Fibroblast of gingiva (primary cell): Measurements from ENCODE around the gene NPIPB2.
A peak's percentile ranks its signal among the peaks of the same experiment; 100 is the strongest.
"Not testable (repeated sequence)": the region's sequence is repeated elsewhere in the genome, so short reads cannot be mapped to it uniquely, and the experiment has no call there.

Source experiments
- DNase-seq: peaks from one replicate; pipeline ENCODE4 v3.0.0-alpha.2; 2011; ENCODE audit warnings: low read depth

NPIPB2 gene

GRCh38 chr16:11941945-11942344 is at the start of gene NPIPB2:
Gene NPIPB2 (minus strand): TSS chr16:11942045. CDS start chr16:11942045, 0 bp downstream.
- DNase-seq = not testable (repeated sequence)

DNA sequence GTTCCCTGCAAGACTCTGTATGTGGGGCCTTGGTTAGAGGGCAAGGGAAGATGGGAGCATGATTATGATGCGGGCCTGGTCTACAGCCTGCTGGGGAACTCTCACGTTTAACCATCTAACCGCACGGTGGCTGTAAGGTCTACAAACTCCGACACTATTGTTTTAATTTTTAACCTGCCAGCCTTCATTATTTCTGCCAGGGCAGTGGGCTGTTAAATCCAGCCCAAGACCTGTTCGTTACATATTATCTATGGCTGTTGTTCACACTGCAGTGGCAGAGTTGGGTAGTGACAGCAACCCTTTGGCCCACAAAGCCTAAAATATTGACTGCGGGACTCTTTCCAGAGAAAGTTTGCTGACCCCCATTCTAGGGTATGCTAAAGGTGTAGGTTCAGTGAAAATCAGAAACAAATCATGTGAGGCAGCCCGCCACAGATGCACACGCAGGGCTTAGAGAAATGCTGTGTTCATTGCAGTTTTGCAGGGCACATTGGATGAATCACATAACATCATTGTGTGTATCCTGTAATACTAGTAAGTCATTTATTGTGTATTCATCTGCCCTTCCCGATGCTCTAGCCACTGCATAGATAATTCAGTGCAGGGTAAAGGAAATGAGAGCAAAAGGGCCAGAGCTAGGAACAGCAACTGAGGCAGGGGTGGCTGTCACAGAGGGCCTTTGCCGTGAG is 49.0 kb upstream of the NPIPB2 start:
- no peak for DNase-seq

DNA sequence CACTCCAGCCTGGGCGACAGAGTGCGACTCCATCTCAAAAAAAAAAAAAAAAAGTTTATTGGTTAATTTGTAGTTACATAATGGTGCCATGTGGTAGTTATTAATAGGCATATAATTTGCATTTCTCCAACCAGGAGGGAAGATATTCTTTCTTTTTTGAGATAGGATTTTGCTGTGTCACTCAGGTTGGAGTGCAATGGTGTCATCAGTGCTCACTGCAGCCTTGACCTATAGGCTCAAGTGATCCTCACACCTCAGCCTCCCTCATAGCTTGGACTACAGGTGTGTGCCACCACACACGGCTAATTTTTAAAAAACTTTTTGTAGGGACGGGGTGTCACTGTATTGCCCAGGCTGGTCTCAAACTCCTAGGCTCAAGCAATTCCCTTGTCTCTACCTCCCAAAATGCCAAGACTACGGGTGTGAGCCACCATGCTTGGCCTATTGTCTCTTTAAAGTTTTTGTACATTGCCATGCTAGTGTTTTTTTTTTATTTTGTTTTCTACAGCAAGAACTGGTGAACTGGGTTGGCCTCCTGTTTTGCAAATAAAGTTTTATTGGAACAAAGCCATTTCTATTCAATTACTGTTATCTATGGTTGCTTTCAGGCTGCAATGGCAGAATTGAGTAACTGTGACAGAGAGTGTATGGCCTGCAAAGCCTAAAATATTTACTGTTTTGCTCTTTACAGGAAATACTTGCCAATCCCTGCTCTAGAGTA is 46.6 kb upstream of the NPIPB2 start:
- no peak for DNase-seq

- DNase-seq = peak; percentile 54
Measured at GRCh38 chr16:11986521-11987057, 44.7 kb upstream of the NPIPB2 start.

DNA sequence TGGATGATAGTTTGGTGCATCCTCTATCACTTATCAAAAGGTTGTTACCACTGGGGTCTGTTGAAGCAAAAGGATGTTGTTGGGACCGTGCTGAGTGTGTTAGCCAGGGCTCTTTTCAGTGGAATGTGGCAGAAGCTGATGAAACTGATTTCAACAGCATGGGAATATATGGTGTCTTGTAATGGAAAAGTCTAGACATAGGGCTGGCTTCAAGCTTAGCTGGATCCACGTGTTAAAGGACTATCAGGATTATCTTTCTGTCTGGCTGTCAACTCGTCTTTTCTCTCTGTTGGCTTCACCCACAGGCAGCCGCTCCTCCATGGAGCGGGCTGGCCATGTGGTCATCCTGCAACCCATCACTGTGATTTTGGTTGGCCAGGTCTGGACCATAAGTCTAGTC is 43.4 kb upstream of the NPIPB2 start:
- no peak for DNase-seq

DNA sequence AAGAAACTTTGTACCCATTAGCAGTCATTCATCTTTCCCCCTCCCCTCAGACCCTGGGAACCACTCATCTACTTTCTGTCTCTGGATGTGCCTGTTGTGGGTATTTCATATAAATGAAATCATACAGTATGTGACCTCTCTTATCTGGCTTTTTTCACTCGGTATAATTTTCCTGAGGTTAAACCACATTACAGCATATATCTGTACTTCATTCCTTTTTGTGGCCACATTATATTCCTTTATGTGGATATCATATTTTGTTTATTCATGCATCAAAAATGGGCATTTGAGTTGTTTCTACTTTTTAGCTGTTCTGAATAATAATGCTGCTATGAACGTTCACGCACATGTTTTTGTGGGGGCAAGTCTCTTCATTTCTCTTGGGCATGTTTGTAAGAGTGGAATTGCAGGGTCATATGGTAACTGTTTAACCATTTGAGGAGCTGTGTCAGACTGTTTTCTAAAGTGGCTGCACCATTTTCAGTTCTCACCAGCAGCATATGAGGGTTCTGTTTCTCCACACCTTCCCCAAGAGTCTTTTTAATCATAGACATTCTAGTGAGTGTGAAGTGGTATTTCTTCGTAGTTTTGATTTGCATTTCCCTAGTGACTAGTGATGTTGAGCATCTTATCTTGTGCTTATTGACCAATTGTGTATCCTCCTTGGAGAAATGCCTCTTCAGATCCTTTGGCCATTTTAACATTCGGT is 38.4 kb upstream of the NPIPB2 start:
- DNase-seq = no peak

GRCh38 chr16:11979013-11979672 is 37.3 kb upstream of the NPIPB2 start:
- DNase-seq = no peak

GRCh38 chr16:11978080-11978479 is 36.2 kb upstream of the NPIPB2 start:
- DNase-seq = no peak

DNA sequence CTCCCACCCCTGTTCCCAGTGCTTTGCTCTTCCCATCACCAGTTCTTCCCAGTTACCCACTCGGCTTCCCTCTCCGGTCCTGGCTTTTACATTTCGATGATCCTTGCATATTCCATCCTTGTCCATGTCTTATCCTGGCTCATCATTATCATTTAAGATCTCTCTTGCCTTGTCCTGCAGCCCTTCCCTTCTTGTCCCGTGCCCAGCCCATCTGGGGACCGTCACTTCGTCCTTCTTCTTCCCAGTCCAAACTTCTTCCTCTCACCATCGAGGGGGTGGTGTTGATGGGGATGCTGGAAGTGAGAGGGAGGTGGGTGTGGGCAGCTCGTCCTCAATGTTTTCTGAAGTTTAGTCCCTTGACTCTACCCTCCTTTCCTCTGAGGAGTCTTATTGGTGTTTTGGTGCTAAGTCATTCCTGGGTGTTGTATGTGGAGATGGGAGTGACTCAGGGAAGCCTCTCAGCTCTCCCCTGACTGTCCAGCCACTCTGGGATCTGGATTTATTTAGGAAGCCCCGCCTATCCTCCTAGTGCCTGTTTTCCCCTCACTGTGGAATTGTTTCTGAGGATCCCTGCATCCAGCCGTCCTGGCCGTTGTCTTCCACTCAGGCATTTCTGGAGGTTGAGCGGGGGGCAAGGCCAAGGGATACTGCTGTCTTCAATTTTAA is 35.7 kb upstream of the NPIPB2 start:
- peak; percentile 81 for DNase-seq

DNA sequence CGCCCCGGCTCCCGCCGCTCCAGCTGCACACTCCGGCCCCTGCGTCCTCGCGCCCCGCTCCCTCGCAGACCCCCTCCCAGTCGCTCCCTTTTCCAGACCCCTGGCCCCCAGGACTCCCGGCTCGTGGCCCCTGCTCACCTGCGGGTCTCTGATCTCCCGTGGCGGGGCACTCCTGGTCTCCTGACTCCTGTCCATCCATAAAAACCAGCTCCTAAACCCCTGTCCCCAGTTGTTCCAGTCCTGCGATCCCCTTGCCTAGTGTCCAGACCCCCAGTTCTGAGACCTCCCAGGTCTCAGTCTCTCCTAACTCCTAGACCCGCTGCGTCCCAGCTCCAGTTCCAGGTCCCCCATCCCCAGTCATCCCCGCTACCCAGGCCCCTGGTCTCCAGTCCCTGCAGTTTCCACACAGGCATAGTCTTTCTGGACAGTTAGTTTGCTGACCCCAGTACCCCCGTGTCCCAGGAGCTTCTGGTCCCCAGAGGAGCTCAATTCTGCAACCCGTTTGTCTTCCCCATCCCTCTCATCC is 35.1 kb upstream of the NPIPB2 start:
- no peak for DNase-seq

GRCh38 chr16:11973070-11973469 is 31.2 kb upstream of the NPIPB2 start:
- no peak for DNase-seq

- no peak for DNase-seq
Measured at GRCh38 chr16:11972128-11972527, 30.3 kb upstream of the NPIPB2 start.

DNA sequence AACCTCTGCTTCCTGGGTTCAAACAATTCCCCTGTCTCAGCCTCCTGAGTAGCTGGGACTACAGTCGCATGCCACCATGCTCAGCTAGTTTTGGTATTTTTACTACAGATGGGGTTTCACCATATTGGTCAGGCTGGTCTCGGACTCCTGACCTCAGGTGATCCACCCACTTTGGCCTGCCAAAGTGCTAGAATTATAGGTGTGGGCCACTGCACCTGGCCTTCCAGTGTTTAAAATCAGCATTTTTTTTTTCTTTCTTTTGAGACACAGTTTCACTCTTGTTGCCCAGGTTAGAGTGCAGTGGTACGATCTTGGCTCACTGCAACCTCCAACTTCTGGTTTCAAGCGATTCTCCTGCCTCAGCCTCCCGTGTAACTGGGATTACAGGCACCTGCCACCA is 28.4 kb upstream of the NPIPB2 start:
- DNase-seq = not testable (repeated sequence)

GRCh38 chr16:11968577-11968976 is 26.7 kb upstream of the NPIPB2 start:
- DNase-seq = no peak

GRCh38 chr16:11967195-11967911 is 25.5 kb upstream of the NPIPB2 start:
- no peak for DNase-seq

DNA sequence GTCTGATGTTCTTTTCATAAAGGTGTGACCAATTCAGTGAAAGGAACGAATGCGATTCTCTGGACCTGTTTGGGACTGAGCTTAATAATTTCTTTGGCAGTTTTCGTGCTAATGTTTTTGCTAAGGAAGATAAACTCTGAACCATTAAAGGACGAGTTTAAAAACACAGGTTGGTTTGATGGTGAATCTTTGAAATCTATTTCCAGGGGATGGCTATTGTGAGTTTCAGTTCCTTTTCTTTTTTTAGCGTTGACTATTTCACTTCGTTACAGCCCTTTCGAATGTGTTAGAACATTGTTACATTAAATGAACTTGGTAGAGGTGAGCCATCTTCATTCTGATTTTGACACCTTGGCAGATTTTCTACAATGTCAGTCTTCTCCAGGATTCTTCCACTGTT is 24.3 kb upstream of the NPIPB2 start:
- DNase-seq = no peak

GRCh38 chr16:11964761-11965551 is 23.1 kb upstream of the NPIPB2 start, which contains the start of gene TNFRSF17:
Gene TNFRSF17 (plus strand): TSS chr16:11965210. CDS start chr16:11965325, 115 bp downstream.
- peak; percentile 84 for DNase-seq

DNA sequence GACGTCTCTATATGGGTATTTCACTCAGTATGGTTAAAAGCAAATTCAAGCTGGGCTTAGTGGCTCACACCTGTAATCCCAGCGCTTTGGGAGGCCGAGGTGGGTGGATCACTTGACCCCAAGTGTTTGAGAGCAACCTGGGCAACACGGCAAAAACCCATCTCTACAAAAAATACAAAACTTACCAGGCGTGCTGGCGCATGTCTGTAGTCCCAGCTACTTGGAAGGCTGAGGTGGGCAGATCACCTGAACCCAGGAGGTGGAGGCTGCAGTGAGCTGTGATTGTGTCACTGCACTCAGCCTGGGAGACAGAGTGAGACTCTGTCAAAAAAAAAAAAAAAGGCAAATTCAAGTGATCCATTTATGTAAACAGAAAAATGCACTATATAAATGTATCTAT is 21.9 kb upstream of the NPIPB2 start:
- no peak for DNase-seq

DNA sequence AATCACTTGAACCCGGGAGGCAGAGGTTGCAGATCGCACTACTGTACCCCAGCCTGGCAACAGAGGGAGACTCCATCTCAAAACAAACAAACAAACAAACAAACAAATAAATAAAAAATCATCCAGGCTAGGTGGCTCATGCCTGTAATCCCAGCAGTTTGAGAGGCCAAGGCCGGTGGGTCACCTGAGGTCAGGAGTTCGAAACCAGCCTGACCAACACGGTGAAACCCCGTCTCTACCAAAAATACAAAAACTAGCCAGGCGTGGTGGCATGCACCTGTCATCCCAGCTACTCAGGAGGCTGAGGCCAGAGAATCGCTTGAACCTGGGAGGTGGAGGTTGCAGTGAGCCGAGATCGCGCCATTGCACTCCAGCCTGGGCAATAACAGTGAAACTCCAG is 21.1 kb upstream of the NPIPB2 start:
- DNase-seq = not testable (repeated sequence)

DNA sequence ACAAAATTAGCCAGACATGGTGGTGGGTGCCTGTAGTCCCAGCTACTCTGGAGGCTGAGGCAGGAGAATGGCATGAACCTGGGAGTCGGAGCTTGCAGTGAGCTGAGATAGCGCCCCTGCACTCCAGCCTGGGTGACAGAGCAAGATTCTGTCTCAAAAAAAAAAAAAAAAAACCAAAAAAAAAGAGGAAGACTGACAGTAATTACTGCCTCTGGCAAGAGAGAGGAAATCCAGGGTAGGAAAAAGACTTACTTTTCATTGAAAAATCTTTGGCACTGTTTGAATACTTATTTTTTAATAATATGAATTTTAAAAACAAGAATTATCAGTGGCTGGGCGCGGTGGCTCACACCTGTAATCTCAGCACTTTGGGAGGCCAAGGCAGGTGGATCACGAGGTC is 20.6 kb upstream of the NPIPB2 start:
- DNase-seq = not testable (repeated sequence)
